ENCODE measurements around the gene KIF21A.
"Not testable (repeated sequence)": the region's sequence is repeated elsewhere in the genome, so short reads cannot be mapped to it uniquely, and the experiment has no call there.

GRCh38 chr12:39475136-39475535, 32.2 kb upstream of the KIF21A start:
- TF ChIP-seq CTCF (conservative IDR thresholded peaks at IDR 0.05 in 1 of 2, IDR thresholded peaks at IDR 0.05 in 1 of 2; ENCODE audit: extremely low read depth in 1 of 2, insufficient read depth in 1 of 2, low read depth in 1 of 2, low read length in 2 of 2); EZH2 (IDR thresholded peaks at IDR 0.05; ENCODE audit: borderline replicate concordance, low read length): not testable (repeated sequence)
